ENCODE results near the gene JTB. TPM values are rescaled to one million over a fixed set of nuclear protein-coding genes. Genes with fewer than 3 reads are reported as not detected.

Gene JTB
- total and polyA plus RNA-seq, 9 of the 15 experiments (the other 6 are each of a cell fraction or from before 2014, with no cell fraction given) = 24.7 to 308 (median 151) TPM

DNA sequence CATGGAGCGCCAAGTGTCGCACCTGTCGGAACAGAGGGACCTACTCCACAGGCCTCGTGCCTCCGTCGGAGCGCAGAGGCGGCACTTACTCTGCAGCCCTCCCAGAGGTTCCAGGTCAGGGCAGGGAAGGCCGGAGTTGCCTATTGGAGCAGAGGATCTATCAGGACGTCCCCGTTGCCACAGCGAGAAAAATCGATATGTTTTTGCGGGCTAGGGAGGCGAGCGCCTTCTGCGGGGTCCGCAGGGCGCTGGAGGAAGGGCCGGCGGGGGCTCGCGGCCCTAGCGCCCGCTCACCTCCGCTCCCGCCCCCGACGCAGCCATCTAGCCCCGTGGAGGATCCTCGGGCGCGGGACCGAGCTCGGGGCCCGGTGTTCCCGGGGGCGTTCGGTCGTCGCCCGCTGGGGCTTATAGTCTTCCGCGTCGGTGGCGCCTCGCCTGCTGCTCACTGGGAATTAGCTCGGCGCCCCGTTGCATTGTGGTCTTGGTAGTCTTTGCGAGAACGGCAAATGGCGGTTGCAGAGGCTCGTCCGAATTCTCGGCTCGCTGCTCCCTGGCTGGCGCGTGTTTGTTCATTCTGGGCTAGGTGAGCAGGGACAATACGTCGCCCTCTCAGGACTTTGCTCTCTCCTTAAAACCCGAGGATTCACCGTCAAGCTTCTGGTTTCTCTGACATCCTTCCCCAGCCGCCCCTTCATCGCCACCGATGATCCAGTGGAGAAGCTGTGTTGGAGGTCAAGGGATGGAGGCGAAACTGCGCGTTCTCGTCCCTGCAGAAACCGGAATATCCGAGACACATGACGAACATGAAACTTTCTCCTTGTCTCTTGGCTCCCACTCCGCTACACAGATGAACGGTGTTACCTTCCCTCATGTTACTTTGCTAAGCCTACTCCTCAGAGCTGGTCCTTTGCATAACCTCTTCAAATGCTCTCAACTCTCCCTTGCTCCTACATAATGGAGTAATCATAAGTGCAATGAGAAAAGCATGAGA, at the start of gene JTB (continued):
- TF ChIP-seq, protein P1, sequence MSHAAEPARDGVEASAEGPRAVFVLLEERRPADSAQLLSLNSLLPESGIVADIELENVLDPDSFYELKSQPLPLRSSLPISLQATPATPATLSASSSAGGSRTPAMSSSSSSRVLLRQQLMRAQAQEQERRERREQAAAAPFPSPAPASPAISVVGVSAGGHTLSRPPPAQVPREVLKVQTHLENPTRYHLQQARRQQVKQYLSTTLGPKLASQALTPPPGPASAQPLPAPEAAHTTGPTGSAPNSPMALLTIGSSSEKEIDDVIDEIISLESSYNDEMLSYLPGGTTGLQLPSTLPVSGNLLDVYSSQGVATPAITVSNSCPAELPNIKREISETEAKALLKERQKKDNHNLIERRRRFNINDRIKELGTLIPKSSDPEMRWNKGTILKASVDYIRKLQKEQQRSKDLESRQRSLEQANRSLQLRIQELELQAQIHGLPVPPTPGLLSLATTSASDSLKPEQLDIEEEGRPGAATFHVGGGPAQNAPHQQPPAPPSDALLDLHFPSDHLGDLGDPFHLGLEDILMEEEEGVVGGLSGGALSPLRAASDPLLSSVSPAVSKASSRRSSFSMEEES (CRISPR knock-in tag; IDR thresholded peaks at IDR 0.05) = no peak
- TF ChIP-seq DDX20 (tag; IDR thresholded peaks at IDR 0.05; ENCODE audit: low read depth) (no peak), NKRF (IDR thresholded peaks at IDR 0.05; ENCODE audit: borderline replicate concordance) (peak; percentile 71; the same call in 1 of the 2 replicates), NR0B1 (IDR thresholded peaks at IDR 0.05; ENCODE audit: partially characterized antibody) (no peak), GATAD2B (IDR thresholded peaks at IDR 0.05; ENCODE audit: borderline replicate concordance) (0 out of 2 replicates have a peak, but pooled peaks have one; percentile 13), ZNF165 (CRISPR knock-in tag; IDR thresholded peaks at IDR 0.05; ENCODE audit: borderline replicate concordance) (no peak), SIN3A (IDR thresholded peaks at IDR 0.05; ENCODE audit: borderline replicate concordance in 2 of 2, control insufficient read depth in 1 of 2, low read depth in 2 of 2, low read length in 2 of 2) (peak; percentile 61 to 75; a peak in 3 of 4 replicates), CCAR2 (IDR thresholded peaks at IDR 0.05; ENCODE audit: low read depth, low read length) (no peak), YY1 (IDR thresholded peaks at IDR 0.05; ENCODE audit: borderline replicate concordance in 1 of 3, control insufficient read depth in 1 of 3, extremely low read depth in 1 of 3, insufficient read depth in 3 of 3, insufficient read length in 1 of 3, insufficient replicate concordance in 2 of 3, low read depth in 1 of 3, low read length in 2 of 3) (peak; percentile 71 to 97 (median 94)), HIVEP1 (CRISPR knock-in tag; IDR thresholded peaks at IDR 0.05) (0 out of 2 replicates have a peak, but pooled peaks have one; percentile 2), TOE1 (IDR thresholded peaks at IDR 0.05; ENCODE audit: borderline replicate concordance) (peak; percentile 42; the same call in 1 of the 2 replicates), TOE1 (CRISPR knock-in tag; IDR thresholded peaks at IDR 0.05; ENCODE audit: borderline replicate concordance, low read depth) (peak; percentile 86; the same call in 1 of the 2 replicates)
- TF ChIP-seq, protein P2, sequence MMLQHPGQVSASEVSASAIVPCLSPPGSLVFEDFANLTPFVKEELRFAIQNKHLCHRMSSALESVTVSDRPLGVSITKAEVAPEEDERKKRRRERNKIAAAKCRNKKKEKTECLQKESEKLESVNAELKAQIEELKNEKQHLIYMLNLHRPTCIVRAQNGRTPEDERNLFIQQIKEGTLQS (IDR thresholded peaks at IDR 0.05) = no peak
- TF ChIP-seq, protein P2 (CRISPR knock-in tag; conservative IDR thresholded peaks at IDR 0.05) = no peak
